ENCODE results near the gene CAMKMT. TPM values are rescaled to one million over a fixed set of nuclear protein-coding genes. Genes with fewer than 3 reads are reported as not detected.

The CAMKMT gene
- total and polyA plus RNA-seq, 8 donors = 1.4 to 27.4 (median 6.2) TPM

DNA sequence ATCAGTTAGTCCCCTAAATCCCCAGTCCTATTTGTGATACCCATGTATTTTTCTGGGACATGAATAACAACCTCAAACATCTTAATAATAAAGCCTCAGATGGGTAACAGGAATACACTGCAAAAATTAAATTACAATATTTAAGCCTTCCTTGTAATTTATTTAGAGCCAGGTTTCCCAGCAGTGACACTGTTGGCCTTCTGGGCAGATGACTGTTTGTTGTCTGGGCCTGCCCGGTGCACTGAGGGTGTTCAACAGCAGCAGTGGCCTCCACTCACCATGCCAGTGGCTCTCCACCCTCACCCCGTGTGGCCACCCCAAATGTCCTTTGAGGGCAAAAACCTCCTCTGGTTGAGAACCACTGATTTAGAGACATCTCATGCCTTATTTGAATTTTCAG is 309.5 kb downstream of the CAMKMT start:
- H3K27me3 ChIP-seq = no peaks in the 10 kb centered on the region
- intact Hi-C loops (cut with DNase I; ENCODE audit: low total_unique reads) = no loop called here
- no peak for TF ChIP-seq POLR2AphosphoS5 (IDR thresholded peaks at IDR 0.05)
- no peak for TF ChIP-seq POLR2A (IDR thresholded peaks at IDR 0.05)
- TF ChIP-seq EP300 (IDR thresholded peaks at IDR 0.05) = no peak
- TF ChIP-seq, protein P1, sequence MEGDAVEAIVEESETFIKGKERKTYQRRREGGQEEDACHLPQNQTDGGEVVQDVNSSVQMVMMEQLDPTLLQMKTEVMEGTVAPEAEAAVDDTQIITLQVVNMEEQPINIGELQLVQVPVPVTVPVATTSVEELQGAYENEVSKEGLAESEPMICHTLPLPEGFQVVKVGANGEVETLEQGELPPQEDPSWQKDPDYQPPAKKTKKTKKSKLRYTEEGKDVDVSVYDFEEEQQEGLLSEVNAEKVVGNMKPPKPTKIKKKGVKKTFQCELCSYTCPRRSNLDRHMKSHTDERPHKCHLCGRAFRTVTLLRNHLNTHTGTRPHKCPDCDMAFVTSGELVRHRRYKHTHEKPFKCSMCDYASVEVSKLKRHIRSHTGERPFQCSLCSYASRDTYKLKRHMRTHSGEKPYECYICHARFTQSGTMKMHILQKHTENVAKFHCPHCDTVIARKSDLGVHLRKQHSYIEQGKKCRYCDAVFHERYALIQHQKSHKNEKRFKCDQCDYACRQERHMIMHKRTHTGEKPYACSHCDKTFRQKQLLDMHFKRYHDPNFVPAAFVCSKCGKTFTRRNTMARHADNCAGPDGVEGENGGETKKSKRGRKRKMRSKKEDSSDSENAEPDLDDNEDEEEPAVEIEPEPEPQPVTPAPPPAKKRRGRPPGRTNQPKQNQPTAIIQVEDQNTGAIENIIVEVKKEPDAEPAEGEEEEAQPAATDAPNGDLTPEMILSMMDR (IDR thresholded peaks at IDR 0.05) = no peak
- no peak for DNase-seq
- 88 to 98% (median 94%) methylated on average over 2 of the region's 2 CpGs for WGBS, 5 donors
- H3K36me3 ChIP-seq = no peaks in the 10 kb centered on the region
- no peak overlapping the region for H3K27ac ChIP-seq
- H3K4me3 ChIP-seq = no peak overlapping the region
- H3K4me1 ChIP-seq = no peaks in the 10 kb centered on the region
- H3K9me3 ChIP-seq = no peaks in the 10 kb centered on the region

DNA sequence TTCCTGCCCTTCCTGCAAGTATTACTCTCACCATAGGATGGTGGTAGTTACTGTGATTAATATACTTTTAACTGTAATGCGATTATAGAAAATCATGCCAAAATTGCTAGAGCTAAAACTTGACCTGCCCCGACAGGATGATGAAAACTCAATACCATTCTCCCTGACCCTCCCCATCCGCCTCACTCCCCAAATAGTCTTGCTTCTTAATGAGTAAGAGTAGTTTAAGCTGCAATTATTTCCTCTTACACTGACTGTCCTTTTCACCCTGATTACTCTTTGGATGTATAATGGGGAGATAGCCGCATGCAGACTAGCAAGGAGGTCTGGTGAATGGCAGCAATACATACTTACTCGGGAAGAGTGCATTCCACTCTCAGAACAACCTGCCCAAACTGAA is 310.2 kb downstream of the CAMKMT start:
- no peaks in the 10 kb centered on the region for H3K27me3 ChIP-seq
- TF ChIP-seq POLR2AphosphoS5 (IDR thresholded peaks at IDR 0.05) (no peak), EP300 (IDR thresholded peaks at IDR 0.05) (no peak), POLR2A (IDR thresholded peaks at IDR 0.05) (no peak)
- TF ChIP-seq, protein P1 (IDR thresholded peaks at IDR 0.05) = no peak

DNA sequence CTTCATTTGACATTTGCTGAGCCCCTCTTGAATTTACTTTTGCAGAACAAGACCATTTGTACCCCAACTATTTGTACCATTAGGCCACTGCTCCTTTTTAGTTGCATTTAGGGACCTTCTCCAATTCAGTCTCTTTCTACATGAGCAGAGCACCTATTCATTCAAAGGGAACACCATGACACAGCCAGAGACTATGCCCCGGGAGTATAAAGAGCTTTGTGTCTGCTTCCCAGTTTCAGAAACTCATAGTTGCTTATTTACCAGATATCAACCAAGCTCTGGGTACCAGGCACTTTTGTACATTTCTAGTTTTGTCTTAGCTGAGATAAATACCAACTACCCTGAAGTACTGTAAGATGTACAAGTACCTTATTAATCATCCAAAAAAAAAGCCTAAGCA is 310.7 kb downstream of the CAMKMT start:
- H3K27ac ChIP-seq = no peak overlapping the region
- WGBS, 5 donors = 69 to 80% (median 78%) methylated on average over 1 of the region's 1 CpG
- H3K36me3 ChIP-seq = no peaks in the 10 kb centered on the region
- intact Hi-C loops (cut with DNase I; ENCODE audit: low total_unique reads) = no loop called here
- H3K4me1 ChIP-seq = no peaks in the 10 kb centered on the region
- no peak for DNase-seq
- H3K27me3 ChIP-seq = no peaks in the 10 kb centered on the region
- H3K4me3 ChIP-seq = no peak overlapping the region
- TF ChIP-seq POLR2AphosphoS5 (IDR thresholded peaks at IDR 0.05) (no peak), POLR2A (IDR thresholded peaks at IDR 0.05) (no peak), EP300 (IDR thresholded peaks at IDR 0.05) (no peak)
- TF ChIP-seq, protein P1 (IDR thresholded peaks at IDR 0.05) = no peak
- no peaks in the 10 kb centered on the region for H3K9me3 ChIP-seq

More for the DNA sequence above, 310.2 kb downstream of the CAMKMT start:
- Histone ChIP-seq H3K27ac (no peak overlapping the region), H3K9me3 (no peaks in the 10 kb centered on the region), H3K4me1 (no peaks in the 10 kb centered on the region), H3K4me3 (no peak overlapping the region), H3K36me3 (no peaks in the 10 kb centered on the region)
- intact Hi-C loops (cut with DNase I; ENCODE audit: low total_unique reads) = no loop called here
- no peak for DNase-seq
- 89 to 96% (median 93%) methylated on average over 5 of the region's 5 CpGs for WGBS, 5 donors

DNA sequence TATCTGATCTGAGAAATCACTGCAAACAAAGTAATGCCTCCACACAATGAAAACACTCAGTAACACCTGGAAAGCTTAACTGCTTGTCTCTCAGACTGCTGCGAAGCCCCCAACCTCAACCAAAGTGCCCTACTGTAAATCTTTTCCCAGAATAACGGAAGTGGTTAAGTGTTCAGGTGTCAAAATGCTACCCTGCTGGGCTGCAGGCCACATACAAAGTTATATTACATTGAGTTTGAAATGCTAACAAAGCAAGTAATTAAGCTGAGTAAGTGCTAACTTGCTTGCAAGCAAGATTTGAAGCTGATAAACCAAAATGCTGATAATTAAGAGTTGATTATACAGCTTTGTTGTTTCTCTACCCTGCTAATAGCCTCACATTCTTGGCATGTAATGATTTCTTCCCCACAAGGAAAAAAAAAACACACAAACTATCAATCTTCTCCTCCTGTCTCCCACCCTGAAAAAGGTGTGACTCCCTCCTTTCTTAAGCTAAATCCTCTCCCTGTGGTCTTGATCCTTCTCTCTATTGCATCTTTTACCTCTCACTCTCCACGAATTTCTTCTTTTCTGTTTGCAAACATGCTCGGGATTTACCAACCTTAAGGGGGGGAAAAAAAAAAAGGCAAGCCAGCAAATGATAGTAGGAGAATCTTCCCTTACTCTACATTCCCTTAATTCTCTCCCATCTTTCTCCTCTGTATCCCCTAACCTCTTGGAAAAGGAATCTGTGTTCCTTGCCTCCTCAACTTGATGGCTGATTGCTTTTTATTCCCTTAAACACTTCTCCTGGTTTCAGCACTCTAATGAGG is 312.9 kb downstream of the CAMKMT start:
- H3K27ac ChIP-seq = no peak overlapping the region
- DNase-seq = no peak
- H3K36me3 ChIP-seq = no peaks in the 10 kb centered on the region
- no peak overlapping the region for H3K4me3 ChIP-seq
- H3K9me3 ChIP-seq = no peaks in the 10 kb centered on the region
- intact Hi-C loops (cut with DNase I; ENCODE audit: low total_unique reads) = no loop called here
- 47 to 58% (median 49%) methylated on average over 4 of the region's 4 CpGs for WGBS, 5 donors
- no peaks in the 10 kb centered on the region for H3K4me1 ChIP-seq
- TF ChIP-seq POLR2AphosphoS5 (IDR thresholded peaks at IDR 0.05) (no peak), POLR2A (IDR thresholded peaks at IDR 0.05) (no peak), EP300 (IDR thresholded peaks at IDR 0.05) (no peak)
- TF ChIP-seq, protein P1 (IDR thresholded peaks at IDR 0.05) = no peak
- H3K27me3 ChIP-seq = no peaks in the 10 kb centered on the region
